ENCODE results near the gene RTBDN.

DNA sequence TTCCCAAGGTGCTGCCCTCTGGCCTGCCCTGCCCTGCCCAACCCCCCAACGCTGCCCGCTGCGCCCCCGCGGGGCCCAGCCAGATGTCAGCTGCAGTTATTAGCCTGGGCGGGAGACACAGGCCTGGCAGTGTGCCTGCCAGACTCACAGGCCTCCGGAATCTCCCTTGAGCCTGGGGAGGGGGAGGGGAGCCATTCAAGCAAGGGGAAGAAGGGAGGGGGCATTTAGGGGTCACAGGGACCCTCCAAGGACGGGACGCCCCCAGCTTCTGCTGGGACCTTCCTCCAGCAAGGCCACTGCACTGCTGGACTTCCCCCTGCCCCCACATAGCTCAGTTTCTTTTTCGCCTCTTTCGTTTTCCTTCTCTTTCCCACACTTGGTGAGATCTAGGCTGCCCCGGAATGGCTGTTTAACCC lies 45.7 kb downstream of the RTBDN start:
- no peak for TF ChIP-seq EZH2 (IDR thresholded peaks at IDR 0.05; ENCODE audit: low read depth, unreplicated experiment)
- TF ChIP-seq, protein P1, sequence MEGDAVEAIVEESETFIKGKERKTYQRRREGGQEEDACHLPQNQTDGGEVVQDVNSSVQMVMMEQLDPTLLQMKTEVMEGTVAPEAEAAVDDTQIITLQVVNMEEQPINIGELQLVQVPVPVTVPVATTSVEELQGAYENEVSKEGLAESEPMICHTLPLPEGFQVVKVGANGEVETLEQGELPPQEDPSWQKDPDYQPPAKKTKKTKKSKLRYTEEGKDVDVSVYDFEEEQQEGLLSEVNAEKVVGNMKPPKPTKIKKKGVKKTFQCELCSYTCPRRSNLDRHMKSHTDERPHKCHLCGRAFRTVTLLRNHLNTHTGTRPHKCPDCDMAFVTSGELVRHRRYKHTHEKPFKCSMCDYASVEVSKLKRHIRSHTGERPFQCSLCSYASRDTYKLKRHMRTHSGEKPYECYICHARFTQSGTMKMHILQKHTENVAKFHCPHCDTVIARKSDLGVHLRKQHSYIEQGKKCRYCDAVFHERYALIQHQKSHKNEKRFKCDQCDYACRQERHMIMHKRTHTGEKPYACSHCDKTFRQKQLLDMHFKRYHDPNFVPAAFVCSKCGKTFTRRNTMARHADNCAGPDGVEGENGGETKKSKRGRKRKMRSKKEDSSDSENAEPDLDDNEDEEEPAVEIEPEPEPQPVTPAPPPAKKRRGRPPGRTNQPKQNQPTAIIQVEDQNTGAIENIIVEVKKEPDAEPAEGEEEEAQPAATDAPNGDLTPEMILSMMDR (conservative IDR thresholded peaks at IDR 0.05; ENCODE audit: low read depth in 2 of 2), result no peak; a peak in 1 of 4 replicates
- 0 out of 2 replicates have a peak, but pooled peaks have one; percentile 27 for TF ChIP-seq POLR2AphosphoS5 (IDR thresholded peaks at IDR 0.05; ENCODE audit: low read depth)
- no peak for TF ChIP-seq JUNB (IDR thresholded peaks at IDR 0.05; ENCODE audit: unreplicated experiment)
- TF ChIP-seq, protein P2, sequence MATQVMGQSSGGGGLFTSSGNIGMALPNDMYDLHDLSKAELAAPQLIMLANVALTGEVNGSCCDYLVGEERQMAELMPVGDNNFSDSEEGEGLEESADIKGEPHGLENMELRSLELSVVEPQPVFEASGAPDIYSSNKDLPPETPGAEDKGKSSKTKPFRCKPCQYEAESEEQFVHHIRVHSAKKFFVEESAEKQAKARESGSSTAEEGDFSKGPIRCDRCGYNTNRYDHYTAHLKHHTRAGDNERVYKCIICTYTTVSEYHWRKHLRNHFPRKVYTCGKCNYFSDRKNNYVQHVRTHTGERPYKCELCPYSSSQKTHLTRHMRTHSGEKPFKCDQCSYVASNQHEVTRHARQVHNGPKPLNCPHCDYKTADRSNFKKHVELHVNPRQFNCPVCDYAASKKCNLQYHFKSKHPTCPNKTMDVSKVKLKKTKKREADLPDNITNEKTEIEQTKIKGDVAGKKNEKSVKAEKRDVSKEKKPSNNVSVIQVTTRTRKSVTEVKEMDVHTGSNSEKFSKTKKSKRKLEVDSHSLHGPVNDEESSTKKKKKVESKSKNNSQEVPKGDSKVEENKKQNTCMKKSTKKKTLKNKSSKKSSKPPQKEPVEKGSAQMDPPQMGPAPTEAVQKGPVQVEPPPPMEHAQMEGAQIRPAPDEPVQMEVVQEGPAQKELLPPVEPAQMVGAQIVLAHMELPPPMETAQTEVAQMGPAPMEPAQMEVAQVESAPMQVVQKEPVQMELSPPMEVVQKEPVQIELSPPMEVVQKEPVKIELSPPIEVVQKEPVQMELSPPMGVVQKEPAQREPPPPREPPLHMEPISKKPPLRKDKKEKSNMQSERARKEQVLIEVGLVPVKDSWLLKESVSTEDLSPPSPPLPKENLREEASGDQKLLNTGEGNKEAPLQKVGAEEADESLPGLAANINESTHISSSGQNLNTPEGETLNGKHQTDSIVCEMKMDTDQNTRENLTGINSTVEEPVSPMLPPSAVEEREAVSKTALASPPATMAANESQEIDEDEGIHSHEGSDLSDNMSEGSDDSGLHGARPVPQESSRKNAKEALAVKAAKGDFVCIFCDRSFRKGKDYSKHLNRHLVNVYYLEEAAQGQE (IDR thresholded peaks at IDR 0.05; ENCODE audit: unreplicated experiment), result no peak
- no peak for TF ChIP-seq CREB1 (CRISPR knock-in tag; IDR thresholded peaks at IDR 0.05; ENCODE audit: low read depth)
- no peak for TF ChIP-seq EZH2phosphoT487 (IDR thresholded peaks at IDR 0.05; ENCODE audit: unreplicated experiment)
- TF ChIP-seq, protein P3, sequence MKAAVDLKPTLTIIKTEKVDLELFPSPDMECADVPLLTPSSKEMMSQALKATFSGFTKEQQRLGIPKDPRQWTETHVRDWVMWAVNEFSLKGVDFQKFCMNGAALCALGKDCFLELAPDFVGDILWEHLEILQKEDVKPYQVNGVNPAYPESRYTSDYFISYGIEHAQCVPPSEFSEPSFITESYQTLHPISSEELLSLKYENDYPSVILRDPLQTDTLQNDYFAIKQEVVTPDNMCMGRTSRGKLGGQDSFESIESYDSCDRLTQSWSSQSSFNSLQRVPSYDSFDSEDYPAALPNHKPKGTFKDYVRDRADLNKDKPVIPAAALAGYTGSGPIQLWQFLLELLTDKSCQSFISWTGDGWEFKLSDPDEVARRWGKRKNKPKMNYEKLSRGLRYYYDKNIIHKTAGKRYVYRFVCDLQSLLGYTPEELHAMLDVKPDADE (IDR thresholded peaks at IDR 0.05), result no peak
- TF ChIP-seq, protein P4, sequence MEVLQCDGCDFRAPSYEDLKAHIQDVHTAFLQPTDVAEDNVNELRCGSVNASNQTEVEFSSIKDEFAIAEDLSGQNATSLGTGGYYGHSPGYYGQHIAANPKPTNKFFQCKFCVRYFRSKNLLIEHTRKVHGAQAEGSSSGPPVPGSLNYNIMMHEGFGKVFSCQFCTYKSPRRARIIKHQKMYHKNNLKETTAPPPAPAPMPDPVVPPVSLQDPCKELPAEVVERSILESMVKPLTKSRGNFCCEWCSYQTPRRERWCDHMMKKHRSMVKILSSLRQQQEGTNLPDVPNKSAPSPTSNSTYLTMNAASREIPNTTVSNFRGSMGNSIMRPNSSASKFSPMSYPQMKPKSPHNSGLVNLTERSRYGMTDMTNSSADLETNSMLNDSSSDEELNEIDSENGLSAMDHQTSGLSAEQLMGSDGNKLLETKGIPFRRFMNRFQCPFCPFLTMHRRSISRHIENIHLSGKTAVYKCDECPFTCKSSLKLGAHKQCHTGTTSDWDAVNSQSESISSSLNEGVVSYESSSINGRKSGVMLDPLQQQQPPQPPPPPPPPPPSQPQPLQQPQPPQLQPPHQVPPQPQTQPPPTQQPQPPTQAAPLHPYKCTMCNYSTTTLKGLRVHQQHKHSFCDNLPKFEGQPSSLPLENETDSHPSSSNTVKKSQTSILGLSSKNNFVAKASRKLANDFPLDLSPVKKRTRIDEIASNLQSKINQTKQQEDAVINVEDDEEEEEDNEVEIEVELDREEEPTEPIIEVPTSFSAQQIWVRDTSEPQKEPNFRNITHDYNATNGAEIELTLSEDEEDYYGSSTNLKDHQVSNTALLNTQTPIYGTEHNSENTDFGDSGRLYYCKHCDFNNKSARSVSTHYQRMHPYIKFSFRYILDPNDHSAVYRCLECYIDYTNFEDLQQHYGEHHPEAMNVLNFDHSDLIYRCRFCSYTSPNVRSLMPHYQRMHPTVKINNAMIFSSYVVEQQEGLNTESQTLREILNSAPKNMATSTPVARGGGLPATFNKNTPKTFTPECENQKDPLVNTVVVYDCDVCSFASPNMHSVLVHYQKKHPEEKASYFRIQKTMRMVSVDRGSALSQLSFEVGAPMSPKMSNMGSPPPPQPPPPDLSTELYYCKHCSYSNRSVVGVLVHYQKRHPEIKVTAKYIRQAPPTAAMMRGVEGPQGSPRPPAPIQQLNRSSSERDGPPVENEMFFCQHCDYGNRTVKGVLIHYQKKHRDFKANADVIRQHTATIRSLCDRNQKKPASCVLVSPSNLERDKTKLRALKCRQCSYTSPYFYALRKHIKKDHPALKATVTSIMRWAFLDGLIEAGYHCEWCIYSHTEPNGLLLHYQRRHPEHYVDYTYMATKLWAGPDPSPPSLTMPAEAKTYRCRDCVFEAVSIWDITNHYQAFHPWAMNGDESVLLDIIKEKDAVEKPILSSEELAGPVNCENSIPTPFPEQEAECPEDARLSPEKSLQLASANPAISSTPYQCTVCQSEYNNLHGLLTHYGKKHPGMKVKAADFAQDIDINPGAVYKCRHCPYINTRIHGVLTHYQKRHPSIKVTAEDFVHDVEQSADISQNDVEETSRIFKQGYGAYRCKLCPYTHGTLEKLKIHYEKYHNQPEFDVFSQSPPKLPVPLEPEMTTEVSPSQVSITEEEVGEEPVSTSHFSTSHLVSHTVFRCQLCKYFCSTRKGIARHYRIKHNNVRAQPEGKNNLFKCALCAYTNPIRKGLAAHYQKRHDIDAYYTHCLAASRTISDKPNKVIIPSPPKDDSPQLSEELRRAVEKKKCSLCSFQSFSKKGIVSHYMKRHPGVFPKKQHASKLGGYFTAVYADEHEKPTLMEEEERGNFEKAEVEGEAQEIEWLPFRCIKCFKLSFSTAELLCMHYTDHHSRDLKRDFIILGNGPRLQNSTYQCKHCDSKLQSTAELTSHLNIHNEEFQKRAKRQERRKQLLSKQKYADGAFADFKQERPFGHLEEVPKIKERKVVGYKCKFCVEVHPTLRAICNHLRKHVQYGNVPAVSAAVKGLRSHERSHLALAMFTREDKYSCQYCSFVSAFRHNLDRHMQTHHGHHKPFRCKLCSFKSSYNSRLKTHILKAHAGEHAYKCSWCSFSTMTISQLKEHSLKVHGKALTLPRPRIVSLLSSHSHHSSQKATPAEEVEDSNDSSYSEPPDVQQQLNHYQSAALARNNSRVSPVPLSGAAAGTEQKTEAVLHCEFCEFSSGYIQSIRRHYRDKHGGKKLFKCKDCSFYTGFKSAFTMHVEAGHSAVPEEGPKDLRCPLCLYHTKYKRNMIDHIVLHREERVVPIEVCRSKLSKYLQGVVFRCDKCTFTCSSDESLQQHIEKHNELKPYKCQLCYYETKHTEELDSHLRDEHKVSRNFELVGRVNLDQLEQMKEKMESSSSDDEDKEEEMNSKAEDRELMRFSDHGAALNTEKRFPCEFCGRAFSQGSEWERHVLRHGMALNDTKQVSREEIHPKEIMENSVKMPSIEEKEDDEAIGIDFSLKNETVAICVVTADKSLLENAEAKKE (CRISPR knock-in tag; IDR thresholded peaks at IDR 0.05), result no peak
- TF ChIP-seq ZNF331 (CRISPR knock-in tag; IDR thresholded peaks at IDR 0.05; ENCODE audit: low read depth), result no peak
- TF ChIP-seq ZNF114 (CRISPR knock-in tag; IDR thresholded peaks at IDR 0.05), result no peak
- TF ChIP-seq STAT1 (IDR thresholded peaks at IDR 0.05; ENCODE audit: unreplicated experiment), result no peak
- TF ChIP-seq NANOG (IDR thresholded peaks at IDR 0.05; ENCODE audit: borderline replicate concordance), result no peak

Measured in GM23338 (cell line).